Stimulated activated CD8-positive, alpha-beta memory T cell treated with anti-CD3 and anti-CD28 coated beads, Interleukin-2, amount 100 ng/mL, for 48 hours (primary cell): ENCODE measurements around the gene COL18A1.

ENCODE experiments used
- DNase-seq, 2 donors: peaks; one replicate each; pipeline ENCODE4 v3.0.0-alpha.2; 2020; ENCODE audit warnings: low read depth in 2 of 2

Gene COL18A1

GRCh38 chr21:45534636-45535331 lies 129.8 kb downstream of the COL18A1 start:
- DNase-seq, result no peak

- DNase-seq, result no peak
These were observed 130.5 kb downstream of the COL18A1 start for GRCh38 chr21:45535341-45536081.

GRCh38 chr21:45536301-45537081 lies 131.5 kb downstream of the COL18A1 start:
- no peak for DNase-seq

GRCh38 chr21:45537111-45537745 lies 132.3 kb downstream of the COL18A1 start:
- no peak for DNase-seq

GRCh38 chr21:45537746-45538291 lies 132.9 kb downstream of the COL18A1 start:
- DNase-seq, result no peak

GRCh38 chr21:45538381-45539045 lies 133.5 kb downstream of the COL18A1 start:
- no peak for DNase-seq

GRCh38 chr21:45539046-45539795 lies 134.3 kb downstream of the COL18A1 start:
- no peak for DNase-seq

- DNase-seq, result no peak
These were observed 135.0 kb downstream of the COL18A1 start for GRCh38 chr21:45539796-45540600.

- DNase-seq, result no peak
These were observed 135.6 kb downstream of the COL18A1 start for GRCh38 chr21:45540601-45540970.

- DNase-seq, result peak; percentile 73 to 76
These were observed 136.5 kb downstream of the COL18A1 start for GRCh38 chr21:45541221-45542039.

GRCh38 chr21:45542242-45542666 lies 137.3 kb downstream of the COL18A1 start, which contains the start of gene SLC19A1:
SLC19A1 (minus strand) TSS chr21:45542440; CDS start chr21:45537959, 4,481 bp downstream.
- peak; percentile 63 to 71 for DNase-seq

GRCh38 chr21:45542667-45543370 lies 137.9 kb downstream of the COL18A1 start:
- no peak for DNase-seq

- no peak for DNase-seq
These were observed 138.4 kb downstream of the COL18A1 start for GRCh38 chr21:45543371-45543709.

- no peak for DNase-seq
These were observed 138.9 kb downstream of the COL18A1 start for GRCh38 chr21:45543710-45544448.

- no peak for DNase-seq
These were observed 139.7 kb downstream of the COL18A1 start for GRCh38 chr21:45544449-45545235.

- DNase-seq, result no peak
These were observed 140.2 kb downstream of the COL18A1 start for GRCh38 chr21:45545236-45545570.
